ENCODE data around the gene NR5A2.

NR5A2 gene

GRCh38 chr1:200027264-200027823, at the start of gene NR5A2:
TSS of gene NR5A2 (plus strand) at chr1:200027710. CDS start at chr1:200027848, 138 bp downstream.
- no peak for DNase-seq

- no peak for DNase-seq
Observed at GRCh38 chr1:199978408-199978940, 49.0 kb upstream of the NR5A2 start.

GRCh38 chr1:199979071-199979470, 48.4 kb upstream of the NR5A2 start:
- DNase-seq = no peak

GRCh38 chr1:199981584-199981983, 45.9 kb upstream of the NR5A2 start:
- DNase-seq = no peak

- no peak for DNase-seq
Observed at GRCh38 chr1:199982606-199983005, 44.9 kb upstream of the NR5A2 start.

- DNase-seq = no peak
Observed at GRCh38 chr1:199983531-199983930, 44.0 kb upstream of the NR5A2 start.

- no peak for DNase-seq
Observed at GRCh38 chr1:199995096-199995685, 32.3 kb upstream of the NR5A2 start.

- DNase-seq = no peak
Observed at GRCh38 chr1:200005165-200005564, 22.3 kb upstream of the NR5A2 start.

- no peak for DNase-seq
Observed at GRCh38 chr1:200006711-200007110, 20.8 kb upstream of the NR5A2 start.

- DNase-seq = no peak
Observed at GRCh38 chr1:200015811-200016210, 11.7 kb upstream of the NR5A2 start.

- no peak for DNase-seq
Observed at GRCh38 chr1:200021577-200022238, 5.8 kb upstream of the NR5A2 start.

GRCh38 chr1:200022239-200022804, 5.2 kb upstream of the NR5A2 start:
- DNase-seq = no peak

- DNase-seq = no peak
Observed at GRCh38 chr1:200028586-200029034, 1.1 kb downstream of the NR5A2 start.

GRCh38 chr1:200029035-200029821, 1.7 kb downstream of the NR5A2 start:
- no peak for DNase-seq

- no peak for DNase-seq
Observed at GRCh38 chr1:200029822-200030152, 2.3 kb downstream of the NR5A2 start.

- no peak for DNase-seq
Observed at GRCh38 chr1:200030791-200031190, 3.3 kb downstream of the NR5A2 start.

- no peak for DNase-seq
Observed at GRCh38 chr1:200033511-200034261, 6.2 kb downstream of the NR5A2 start.

GRCh38 chr1:200034262-200034557, 6.7 kb downstream of the NR5A2 start:
- DNase-seq = no peak

- DNase-seq = no peak
Observed at GRCh38 chr1:200034761-200035396, 7.4 kb downstream of the NR5A2 start.

- DNase-seq = no peak
Observed at GRCh38 chr1:200035397-200035955, 8.0 kb downstream of the NR5A2 start.

GRCh38 chr1:200035956-200036618, 8.6 kb downstream of the NR5A2 start:
- no peak for DNase-seq
